ENCODE data around the gene CLIC5. TPM values are rescaled to one million over a fixed set of nuclear protein-coding genes. Genes with fewer than 3 reads are reported as not detected.
A peak's percentile ranks its signal among the peaks of the same experiment; 100 is the strongest.

Gene CLIC5
- total RNA-seq, 4 donors from 2014 or later: under 0.01 to 5.1 (median 1.5) TPM

- Histone ChIP-seq H3K36me3 (no peaks in the 10 kb centered on the region), H3K27me3 (no peaks in the 10 kb centered on the region), H3K4me1 (no peaks in the 10 kb centered on the region), H3K4me3 (no peak overlapping the region), H3K27ac (peak overlapping the region in 1 of 2 donors; percentile 53), H3K9me3 (no peaks in the 10 kb centered on the region)
- DNase-seq: peak in 1 of 2 donors; percentile 44
- intact Hi-C loops (cut with DNase I; ENCODE audit: low total_unique reads): no loop called here
- TF ChIP-seq CTCF (IDR thresholded peaks at IDR 0.05) (no peak), POLR2A (IDR thresholded peaks at IDR 0.05) (no peak)
Measured at GRCh38 chr6:46044881-46045617, 29.4 kb upstream of the CLIC5 start.

DNA sequence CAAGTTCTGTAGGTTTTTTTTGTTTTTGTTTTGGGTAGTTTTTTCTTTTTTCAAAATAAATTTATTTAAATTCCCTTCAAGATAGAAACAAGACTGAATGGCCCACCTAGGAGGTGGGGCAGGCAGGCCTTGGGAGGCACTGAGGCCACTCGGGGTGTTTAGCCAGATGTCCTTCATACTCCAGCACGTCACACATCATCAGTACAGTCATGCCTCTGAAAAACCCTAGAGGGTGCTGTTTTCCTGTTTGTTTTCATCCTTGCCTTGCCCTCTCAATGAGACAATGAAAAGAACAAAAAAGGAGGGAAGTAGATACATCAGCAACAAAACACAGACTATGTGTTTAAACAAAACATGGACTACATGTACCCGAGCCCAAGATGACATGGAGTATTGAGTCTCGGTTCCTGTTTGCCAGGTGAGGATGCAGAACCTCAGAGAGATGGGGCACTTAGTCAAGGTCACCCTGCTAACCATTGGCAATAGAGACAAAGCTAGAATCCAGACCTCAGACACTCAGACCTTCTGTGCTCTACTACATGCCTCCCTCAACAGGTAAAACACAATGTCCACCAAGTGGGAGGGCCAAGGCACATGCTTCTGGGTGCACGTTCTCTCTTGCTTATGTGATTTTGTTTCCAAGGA, 26.8 kb upstream of the CLIC5 start:
- DNase-seq: no peak
- H3K36me3 ChIP-seq: no peaks in the 10 kb centered on the region

DNA sequence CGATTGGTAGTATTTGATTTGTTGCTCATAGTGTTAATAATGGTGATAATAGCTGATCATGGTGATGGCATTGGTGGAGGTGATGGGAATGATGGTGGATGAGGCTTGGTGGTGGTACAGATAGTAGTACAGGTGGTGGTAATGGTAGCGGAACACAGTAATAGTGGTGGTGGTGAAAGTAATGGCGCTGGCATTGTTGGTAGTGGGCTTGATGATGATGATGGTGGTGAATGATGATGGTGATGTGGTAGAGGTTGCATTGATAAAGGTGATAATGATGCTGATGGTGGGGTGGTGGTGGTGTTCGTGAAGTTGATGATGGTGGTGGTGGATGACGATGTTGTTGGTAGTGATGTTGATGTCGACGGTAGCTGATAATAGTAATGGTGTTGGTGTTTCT, 24.6 kb upstream of the CLIC5 start:
- DNase-seq: no peak
- intact Hi-C loops (cut with DNase I; ENCODE audit: low total_unique reads): no loop called here
- TF ChIP-seq CTCF (IDR thresholded peaks at IDR 0.05) (no peak), POLR2A (IDR thresholded peaks at IDR 0.05) (no peak)
- Histone ChIP-seq H3K4me1 (no peaks in the 10 kb centered on the region), H3K36me3 (no peaks in the 10 kb centered on the region), H3K27me3 (no peaks in the 10 kb centered on the region), H3K4me3 (no peak overlapping the region), H3K27ac (no peak overlapping the region), H3K9me3 (no peaks in the 10 kb centered on the region)

More for the DNA sequence above, 26.8 kb upstream of the CLIC5 start:
- no peaks in the 10 kb centered on the region for H3K27me3 ChIP-seq
- TF ChIP-seq POLR2A (IDR thresholded peaks at IDR 0.05) (no peak), CTCF (IDR thresholded peaks at IDR 0.05) (peak in 2 of 4 experiments; percentile 15 to 30)
- no peaks in the 10 kb centered on the region for H3K4me1 ChIP-seq
- no peaks in the 10 kb centered on the region for H3K9me3 ChIP-seq
- H3K4me3 ChIP-seq: no peak overlapping the region
- no peak overlapping the region for H3K27ac ChIP-seq
- intact Hi-C loops (cut with DNase I; ENCODE audit: low total_unique reads): no loop called here

GRCh38 chr6:46039646-46040045, 24.0 kb upstream of the CLIC5 start:
- intact Hi-C loops (cut with DNase I; ENCODE audit: low total_unique reads): no loop called here

More at GRCh38 chr6:46039646-46040045, 24.0 kb upstream of the CLIC5 start:
- no peak for TF ChIP-seq CTCF (IDR thresholded peaks at IDR 0.05)
- no peak for TF ChIP-seq POLR2A (IDR thresholded peaks at IDR 0.05)
- H3K27me3 ChIP-seq: no peaks in the 10 kb centered on the region
- H3K36me3 ChIP-seq: no peaks in the 10 kb centered on the region
- DNase-seq: no peak
- no peaks in the 10 kb centered on the region for H3K9me3 ChIP-seq
- no peak overlapping the region for H3K27ac ChIP-seq
- no peak overlapping the region for H3K4me3 ChIP-seq
- no peaks in the 10 kb centered on the region for H3K4me1 ChIP-seq
